Measurements from ENCODE around the gene SP2. TPM values are rescaled to one million over a fixed set of nuclear protein-coding genes. Genes with fewer than 3 reads are reported as not detected.

SP2 gene
- total and polyA plus RNA-seq, 2 donors (not counting 1 experiment from before 2014, with no cell fraction given), result 25.4 to 32.5 TPM

- Histone ChIP-seq H3K9ac (ENCODE audit: low read length) (no peak overlapping the region), H4K20me1 (ENCODE audit: control insufficient read depth, insufficient read depth, low read length, poor library complexity, severe bottlenecking) (no peaks in the 10 kb centered on the region), H3K4me3 (ENCODE audit: control extremely low read depth in 1 of 5, extremely low read depth in 1 of 5, insufficient read depth in 1 of 5, low read depth in 2 of 5, low read length in 4 of 5) (no peak overlapping the region), H3K4me2 (replicated peaks; ENCODE audit: low read depth, low read length, poor library complexity, severe bottlenecking) (no peak overlapping the region), H3K9me3 (ENCODE audit: control extremely low read depth in 1 of 3, control insufficient read depth in 2 of 3, insufficient read depth in 1 of 3, low read length in 2 of 3) (no peaks in the 10 kb centered on the region), H3K27me3 (replicated peaks in 1 of 4; ENCODE audit: control extremely low read depth in 1 of 4, control insufficient read depth in 3 of 4, insufficient read depth in 4 of 4, low read length in 3 of 4) (no peaks in the 10 kb centered on the region), H3K27ac (ENCODE audit: low read length in 2 of 2) (no peak overlapping the region), H3K79me2 (ENCODE audit: control insufficient read depth, insufficient read depth, low read length) (no peaks in the 10 kb centered on the region), H2AFZ (ENCODE audit: insufficient read depth, low read depth, low read length, poor library complexity, severe bottlenecking) (no peak overlapping the region), H3K36me3 (replicated peaks in 1 of 2; ENCODE audit: control extremely low read depth in 1 of 2, control insufficient read depth in 1 of 2, extremely low read depth in 1 of 2, insufficient read depth in 2 of 2, low read length in 1 of 2) (peaks cover 13 to 45% of the 10 kb centered on the region in 2 experiments), H3K4me1 (ENCODE audit: control insufficient read depth in 2 of 2, insufficient read depth in 2 of 2, low read length in 2 of 2) (no peaks in the 10 kb centered on the region)
- no peak overlapping the region for H3K4me3 Mint-ChIP-seq
- no peaks in the 10 kb centered on the region for H3K27me3 Mint-ChIP-seq
- ChIA-PET CTCF (interaction anchor here (1.8 kb wide), 1 partner anchor 18 kb away, joined by 5 read pairs; no protein-coding TSS in a partner anchor), POLR2A (interaction anchor here (0.6 kb wide), 1 partner anchor 93 kb away, joined by 6 read pairs; no protein-coding TSS in a partner anchor)
- 87% methylated on average over 10 of the region's 10 CpGs for WGBS (ENCODE audit: insufficient coverage)
- intact Hi-C loops (cut with micrococcal nuclease), result no loop called here
- H3K9me3 Mint-ChIP-seq (ENCODE audit: insufficient read depth), result no peaks in the 10 kb centered on the region
- no peak overlapping the region for H3K27ac Mint-ChIP-seq
- no peak for DNase-seq
- no peaks in the 10 kb centered on the region for H3K4me1 Mint-ChIP-seq
- no peak for ATAC-seq (ENCODE audit: low read depth)
- TF ChIP-seq EZH2 (IDR thresholded peaks at IDR 0.05; ENCODE audit: borderline replicate concordance, insufficient read depth, low read depth, low read length, poor library complexity, severe bottlenecking), result no peak
- TF ChIP-seq CTCF (IDR thresholded peaks at IDR 0.05), result no peak
Observed at GRCh38 chr17:47929218-47930000, 33.4 kb downstream of the SP2 start.

DNA sequence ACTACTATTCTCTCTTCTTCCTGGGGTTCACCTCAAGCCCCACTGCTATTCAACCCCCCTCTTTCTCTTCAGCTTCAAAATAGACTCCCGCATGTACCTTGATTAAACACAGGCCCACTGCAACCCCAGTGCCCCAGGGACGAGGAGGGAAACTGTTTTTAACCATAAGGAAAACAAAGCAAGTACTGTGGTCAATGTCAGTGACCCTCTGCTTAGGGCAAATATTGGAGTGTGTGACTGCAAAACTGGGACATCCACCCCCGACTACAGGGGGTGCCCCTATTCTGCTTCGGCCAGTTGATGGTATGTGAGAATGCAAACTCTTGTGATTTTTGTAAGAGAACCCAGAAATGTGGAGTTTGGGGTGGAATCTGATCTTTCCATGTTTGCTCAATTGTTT lies 35.8 kb downstream of the SP2 start:
- H3K4me3 Mint-ChIP-seq, result no peak overlapping the region
- POLR2A ChIA-PET, result no interaction called here

More for the DNA sequence above, 35.8 kb downstream of the SP2 start:
- intact Hi-C loops (cut with micrococcal nuclease), result no loop called here
- TF ChIP-seq CTCF (IDR thresholded peaks at IDR 0.05), result no peak
- no peak for TF ChIP-seq EZH2 (IDR thresholded peaks at IDR 0.05; ENCODE audit: borderline replicate concordance, insufficient read depth, low read depth, low read length, poor library complexity, severe bottlenecking)
- H3K27ac Mint-ChIP-seq, result no peak overlapping the region
- Histone ChIP-seq H3K4me1 (ENCODE audit: control insufficient read depth in 2 of 2, insufficient read depth in 2 of 2, low read length in 2 of 2) (no peaks in the 10 kb centered on the region), H3K79me2 (ENCODE audit: control insufficient read depth, insufficient read depth, low read length) (no peaks in the 10 kb centered on the region), H3K9me3 (ENCODE audit: control extremely low read depth in 1 of 3, control insufficient read depth in 2 of 3, insufficient read depth in 1 of 3, low read length in 2 of 3) (no peaks in the 10 kb centered on the region), H3K9ac (ENCODE audit: low read length) (no peak overlapping the region), H3K36me3 (replicated peaks in 1 of 2; ENCODE audit: control extremely low read depth in 1 of 2, control insufficient read depth in 1 of 2, extremely low read depth in 1 of 2, insufficient read depth in 2 of 2, low read length in 1 of 2) (peaks cover 8 to 21% of the 10 kb centered on the region in 2 experiments), H3K27ac (ENCODE audit: low read length in 2 of 2) (no peak overlapping the region), H2AFZ (ENCODE audit: insufficient read depth, low read depth, low read length, poor library complexity, severe bottlenecking) (no peak overlapping the region), H3K4me3 (ENCODE audit: control extremely low read depth in 1 of 5, extremely low read depth in 1 of 5, insufficient read depth in 1 of 5, low read depth in 2 of 5, low read length in 4 of 5) (no peak overlapping the region), H4K20me1 (ENCODE audit: control insufficient read depth, insufficient read depth, low read length, poor library complexity, severe bottlenecking) (no peaks in the 10 kb centered on the region), H3K4me2 (replicated peaks; ENCODE audit: low read depth, low read length, poor library complexity, severe bottlenecking) (no peak overlapping the region), H3K27me3 (replicated peaks in 1 of 4; ENCODE audit: control extremely low read depth in 1 of 4, control insufficient read depth in 3 of 4, insufficient read depth in 4 of 4, low read length in 3 of 4) (no peaks in the 10 kb centered on the region)
- no peaks in the 10 kb centered on the region for H3K27me3 Mint-ChIP-seq
- no peaks in the 10 kb centered on the region for H3K9me3 Mint-ChIP-seq (ENCODE audit: insufficient read depth)
- ATAC-seq (ENCODE audit: low read depth), result no peak
- CTCF ChIA-PET, result no interaction called here
- H3K4me1 Mint-ChIP-seq, result no peaks in the 10 kb centered on the region
- DNase-seq, result no peak
- 90% methylated on average over 2 of the region's 4 CpGs for WGBS (ENCODE audit: insufficient coverage)

Data from B cell (primary cell).